ENCODE data around the gene DMD. TPM values are rescaled to one million over a fixed set of nuclear protein-coding genes. Genes with fewer than 3 reads are reported as not detected.

The DMD gene
- total RNA-seq, 1 donor from 2014 or later, result 5.0 TPM

- Mint-ChIP-seq H3K4me1 (peaks cover 10% of the 10 kb centered on the region), H3K27me3 (no peaks in the 10 kb centered on the region), H3K27ac (no peak overlapping the region), H3K9me3 (no peaks in the 10 kb centered on the region), H3K36me3 (ENCODE audit: low read depth) (no peaks in the 10 kb centered on the region), H3K4me3 (no peak overlapping the region)
- no peak for DNase-seq
- intact Hi-C loops (cut with micrococcal nuclease), result no loop called here
Observed at GRCh38 chrX:31117266-31117665, 2094.1 kb downstream of the DMD start.

DNA sequence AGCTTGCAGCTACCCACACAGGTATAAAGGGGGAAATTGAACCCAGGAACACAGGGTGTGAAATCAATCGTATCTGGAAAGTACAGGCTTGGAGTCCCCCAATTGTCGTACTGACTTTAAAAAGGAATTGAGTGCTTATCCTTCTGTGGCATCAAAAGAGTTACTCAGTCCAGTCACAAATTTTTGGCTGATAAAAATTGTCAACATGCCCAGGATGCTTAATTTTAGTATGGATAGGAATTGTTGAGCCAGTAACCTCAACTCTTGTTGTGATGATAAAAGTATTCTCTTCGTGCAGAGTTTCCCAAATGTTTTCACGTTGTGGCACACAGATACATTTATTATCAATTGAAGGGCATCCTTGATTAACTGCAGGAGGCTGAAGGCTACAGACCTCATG, 2096.0 kb downstream of the DMD start:
- intact Hi-C loops (cut with micrococcal nuclease), result no loop called here
- no peak overlapping the region for H3K27ac Mint-ChIP-seq
- no peaks in the 10 kb centered on the region for H3K27me3 Mint-ChIP-seq
- H3K9me3 Mint-ChIP-seq, result no peaks in the 10 kb centered on the region
- H3K4me1 Mint-ChIP-seq, result peaks cover 13% of the 10 kb centered on the region
- no peaks in the 10 kb centered on the region for H3K36me3 Mint-ChIP-seq (ENCODE audit: low read depth)
- DNase-seq, result no peak
- no peak overlapping the region for H3K4me3 Mint-ChIP-seq

- no peak overlapping the region for H3K27ac Mint-ChIP-seq
- peaks cover 13% of the 10 kb centered on the region for H3K4me1 Mint-ChIP-seq
- H3K36me3 Mint-ChIP-seq (ENCODE audit: low read depth), result no peaks in the 10 kb centered on the region
- no peak for DNase-seq
- no peak overlapping the region for H3K4me3 Mint-ChIP-seq
- H3K9me3 Mint-ChIP-seq, result no peaks in the 10 kb centered on the region
- H3K27me3 Mint-ChIP-seq, result no peaks in the 10 kb centered on the region
- intact Hi-C loops (cut with micrococcal nuclease), result no loop called here
Observed at GRCh38 chrX:31114858-31115257, 2096.5 kb downstream of the DMD start.

DNA sequence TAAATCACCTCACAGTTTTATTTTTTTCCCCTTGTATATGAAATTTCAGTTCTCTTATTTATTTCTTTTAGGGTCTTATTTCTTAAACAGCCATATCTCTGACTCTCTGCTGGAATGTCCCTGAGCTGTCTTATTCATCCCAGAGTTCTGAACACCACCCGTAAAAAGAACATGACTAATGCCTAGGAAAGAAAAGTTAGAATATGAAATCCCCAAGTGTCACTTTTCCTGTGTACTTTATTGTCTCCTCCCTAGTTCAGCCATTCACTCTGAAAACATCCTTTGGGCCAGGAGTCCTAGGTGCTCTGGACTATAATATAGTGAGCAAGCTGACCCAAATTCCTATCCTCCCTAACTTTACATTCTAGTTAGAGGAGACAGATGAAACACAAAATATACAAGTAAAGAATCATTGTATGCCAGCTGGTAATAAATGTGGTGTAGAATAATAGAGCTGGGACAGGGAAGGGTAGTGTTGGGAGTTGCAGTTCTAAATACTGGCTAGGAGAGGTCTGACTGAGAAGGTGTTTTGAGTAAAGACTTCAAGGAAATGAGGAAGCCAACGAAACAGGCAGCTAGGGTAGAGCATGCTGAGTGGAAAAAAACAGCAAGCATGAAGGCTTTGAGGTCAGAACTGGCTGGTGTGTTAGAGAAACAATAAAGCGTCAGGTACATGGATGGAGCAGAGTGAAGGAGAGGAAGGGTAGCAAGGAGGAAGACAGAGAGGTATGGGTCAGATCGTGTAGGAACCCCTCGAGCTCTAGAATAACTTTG, 2098.9 kb downstream of the DMD start:
- H3K27me3 Mint-ChIP-seq, result no peaks in the 10 kb centered on the region
- peaks cover 13% of the 10 kb centered on the region for H3K4me1 Mint-ChIP-seq
- H3K9me3 Mint-ChIP-seq, result no peaks in the 10 kb centered on the region
- intact Hi-C loops (cut with micrococcal nuclease), result no loop called here
- peak overlapping the region; percentile 59 for H3K27ac Mint-ChIP-seq
- DNase-seq, result no peak
- no peaks in the 10 kb centered on the region for H3K36me3 Mint-ChIP-seq (ENCODE audit: low read depth)
- H3K4me3 Mint-ChIP-seq, result peak overlapping the region; percentile 0

GRCh38 chrX:31110657-31111056, 2100.7 kb downstream of the DMD start:
- peaks cover 6% of the 10 kb centered on the region for H3K9me3 Mint-ChIP-seq
- no peak overlapping the region for H3K4me3 Mint-ChIP-seq
- no peaks in the 10 kb centered on the region for H3K36me3 Mint-ChIP-seq (ENCODE audit: low read depth)
- peaks cover 13% of the 10 kb centered on the region for H3K4me1 Mint-ChIP-seq
- no peaks in the 10 kb centered on the region for H3K27me3 Mint-ChIP-seq
- no peak for DNase-seq
- intact Hi-C loops (cut with micrococcal nuclease), result no loop called here
- H3K27ac Mint-ChIP-seq, result no peak overlapping the region

GRCh38 chrX:31099536-31100090, 2111.7 kb downstream of the DMD start:
- peaks cover 7% of the 10 kb centered on the region for H3K9me3 Mint-ChIP-seq
- intact Hi-C loops (cut with micrococcal nuclease), result loop anchor here (1.0 to 10.0 kb wide), 5 partner anchors 37 to 445 kb away; partner anchors contain the start of genes GK and TAB3
- peaks cover 12% of the 10 kb centered on the region for H3K4me1 Mint-ChIP-seq
- DNase-seq, result peak; percentile 79
- H3K27ac Mint-ChIP-seq, result peak overlapping the region; percentile 79
- H3K27me3 Mint-ChIP-seq, result no peaks in the 10 kb centered on the region
- H3K4me3 Mint-ChIP-seq, result no peak overlapping the region
- H3K36me3 Mint-ChIP-seq (ENCODE audit: low read depth), result no peaks in the 10 kb centered on the region

DNA sequence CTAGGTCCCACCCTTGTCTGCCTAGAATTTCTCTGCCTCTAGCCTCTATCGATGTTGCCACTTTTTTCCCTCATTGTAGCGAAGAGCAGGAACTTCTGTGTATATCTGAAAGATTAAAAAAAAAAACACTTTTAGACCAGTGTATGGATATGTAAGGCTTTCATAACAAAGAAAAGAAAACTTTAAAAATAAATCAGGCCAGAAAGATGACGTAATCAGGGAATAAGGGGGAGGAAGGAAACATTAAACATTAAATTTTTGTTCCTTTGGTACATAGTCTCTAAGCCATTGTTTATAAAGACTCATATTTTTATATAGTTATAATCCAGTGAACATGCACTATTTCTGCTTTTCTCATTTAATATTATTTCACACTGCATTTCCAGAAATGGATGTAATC, 2113.3 kb downstream of the DMD start:
- no peak for DNase-seq
- peaks cover 13% of the 10 kb centered on the region for H3K4me1 Mint-ChIP-seq
- H3K36me3 Mint-ChIP-seq (ENCODE audit: low read depth), result no peaks in the 10 kb centered on the region
- peaks cover 7% of the 10 kb centered on the region for H3K9me3 Mint-ChIP-seq
- no peak overlapping the region for H3K4me3 Mint-ChIP-seq
- H3K27me3 Mint-ChIP-seq, result no peaks in the 10 kb centered on the region
- H3K27ac Mint-ChIP-seq, result no peak overlapping the region
- intact Hi-C loops (cut with micrococcal nuclease), result loop anchor here (10.0 kb wide), 3 partner anchors 213 to 443 kb away; partner anchors contain the start of genes GK and TAB3

DNA sequence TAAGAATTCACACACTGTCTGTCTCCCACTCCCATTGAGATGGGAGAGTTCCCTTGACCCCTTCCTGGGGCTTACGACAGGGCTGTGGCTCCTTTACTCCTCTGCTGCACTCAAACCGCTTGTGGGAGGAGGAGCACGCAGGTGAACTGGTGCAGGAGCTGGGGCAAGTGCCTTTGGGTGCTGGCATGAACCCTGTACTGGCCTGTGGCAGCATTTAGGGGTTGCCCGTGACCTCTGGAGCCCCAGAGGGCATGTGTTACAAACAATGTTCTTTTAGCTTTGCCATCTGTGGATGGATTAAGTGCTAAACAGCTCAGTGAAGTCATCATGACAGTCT, 2117.7 kb downstream of the DMD start:
- DNase-seq, result no peak
- Mint-ChIP-seq H3K27me3 (no peaks in the 10 kb centered on the region), H3K4me3 (no peak overlapping the region), H3K4me1 (peaks cover 6% of the 10 kb centered on the region), H3K27ac (no peak overlapping the region), H3K9me3 (peaks cover 7% of the 10 kb centered on the region), H3K36me3 (ENCODE audit: low read depth) (no peaks in the 10 kb centered on the region)
- intact Hi-C loops (cut with micrococcal nuclease), result loop anchor here (10.0 kb wide), 3 partner anchors 209 to 439 kb away; partner anchors contain the start of genes GK and TAB3

GRCh38 chrX:31092970-31093638, 2118.2 kb downstream of the DMD start:
- Mint-ChIP-seq H3K27me3 (no peaks in the 10 kb centered on the region), H3K9me3 (peaks cover 7% of the 10 kb centered on the region), H3K4me3 (peak overlapping the region; percentile 18), H3K4me1 (peaks cover 8% of the 10 kb centered on the region), H3K27ac (peak overlapping the region; percentile 85), H3K36me3 (ENCODE audit: low read depth) (no peaks in the 10 kb centered on the region)
- DNase-seq, result no peak
- intact Hi-C loops (cut with micrococcal nuclease), result loop anchor here (10.0 kb wide), 3 partner anchors 208 to 438 kb away; partner anchors contain the start of genes GK and TAB3

- intact Hi-C loops (cut with micrococcal nuclease), result loop anchor here (10.0 kb wide), 3 partner anchors 208 to 438 kb away; partner anchors contain the start of genes GK and TAB3
- no peaks in the 10 kb centered on the region for H3K36me3 Mint-ChIP-seq (ENCODE audit: low read depth)
- no peak overlapping the region for H3K27ac Mint-ChIP-seq
- H3K9me3 Mint-ChIP-seq, result peaks cover 7% of the 10 kb centered on the region
- no peaks in the 10 kb centered on the region for H3K27me3 Mint-ChIP-seq
- peak overlapping the region; percentile 18 for H3K4me3 Mint-ChIP-seq
- no peak for DNase-seq
- H3K4me1 Mint-ChIP-seq, result peaks cover 9% of the 10 kb centered on the region
Observed at GRCh38 chrX:31092476-31092875, 2118.9 kb downstream of the DMD start.

- no peak overlapping the region for H3K27ac Mint-ChIP-seq
- intact Hi-C loops (cut with micrococcal nuclease), result loop anchor here (10.0 kb wide), 3 partner anchors 207 to 437 kb away; partner anchors contain the start of genes GK and TAB3
Observed at GRCh38 chrX:31091819-31092218, 2119.5 kb downstream of the DMD start.

GRCh38 chrX:31074522-31074921, 2136.8 kb downstream of the DMD start:
- H3K9me3 Mint-ChIP-seq, result peaks cover 8% of the 10 kb centered on the region
- intact Hi-C loops (cut with micrococcal nuclease), result no loop called here
- no peak overlapping the region for H3K4me3 Mint-ChIP-seq
- no peaks in the 10 kb centered on the region for H3K36me3 Mint-ChIP-seq (ENCODE audit: low read depth)
- peaks cover 4% of the 10 kb centered on the region for H3K4me1 Mint-ChIP-seq
- DNase-seq, result no peak
- no peaks in the 10 kb centered on the region for H3K27me3 Mint-ChIP-seq
- H3K27ac Mint-ChIP-seq, result no peak overlapping the region

More at GRCh38 chrX:31091819-31092218, 2119.5 kb downstream of the DMD start:
- H3K27me3 Mint-ChIP-seq, result no peaks in the 10 kb centered on the region
- peaks cover 9% of the 10 kb centered on the region for H3K4me1 Mint-ChIP-seq
- no peaks in the 10 kb centered on the region for H3K36me3 Mint-ChIP-seq (ENCODE audit: low read depth)
- DNase-seq, result no peak
- H3K4me3 Mint-ChIP-seq, result peak overlapping the region; percentile 18
- peaks cover 7% of the 10 kb centered on the region for H3K9me3 Mint-ChIP-seq

- intact Hi-C loops (cut with micrococcal nuclease), result no loop called here
- Mint-ChIP-seq H3K4me3 (no peak within 1 kb of the TSS), H3K27ac (no peak within 1 kb of the TSS), H3K27me3 (no peaks in the 10 kb centered on the region), H3K36me3 (ENCODE audit: low read depth) (no peaks in the 10 kb centered on the region), H3K4me1 (peaks cover 9% of the 10 kb centered on the region), H3K9me3 (peaks cover 6% of the 10 kb centered on the region)
- DNase-seq, result no peak
Observed at GRCh38 chrX:31071725-31072124, 2139.6 kb downstream of the DMD start, which contains the start of gene FTHL17. Gene FTHL17 (minus strand): TSS chrX:31072041. CDS start chrX:31071953, 88 bp downstream.

DNA sequence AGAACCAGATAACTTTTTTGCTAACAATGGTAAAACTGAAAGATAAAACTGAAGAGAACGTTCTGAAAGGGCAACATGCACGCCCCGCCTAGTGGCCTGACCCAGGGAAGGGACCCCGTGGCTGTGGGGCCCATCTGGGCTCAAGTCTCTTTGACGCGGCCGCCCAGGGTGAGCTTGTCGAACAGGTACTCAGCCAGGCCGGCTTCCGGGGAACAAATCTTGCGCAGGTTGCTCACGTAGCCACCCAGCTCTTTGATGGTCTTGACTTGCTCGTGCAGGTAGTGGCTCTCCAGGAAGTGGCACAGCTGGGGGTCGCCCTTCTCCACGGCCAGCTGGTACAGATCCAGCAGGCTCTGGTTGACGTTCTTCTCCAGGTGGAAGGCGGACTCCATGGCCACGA, 2140.1 kb downstream of the DMD start:
- intact Hi-C loops (cut with micrococcal nuclease), result no loop called here
- no peak for DNase-seq
- Mint-ChIP-seq H3K27ac (no peak overlapping the region), H3K4me1 (peaks cover 9% of the 10 kb centered on the region), H3K4me3 (no peak overlapping the region), H3K9me3 (peaks cover 4% of the 10 kb centered on the region), H3K36me3 (ENCODE audit: low read depth) (no peaks in the 10 kb centered on the region), H3K27me3 (no peaks in the 10 kb centered on the region)
